Measurements from ENCODE around the gene PELI2.

- no peak for TF ChIP-seq CTCF (IDR thresholded peaks at IDR 0.05)
- TF ChIP-seq POLR2A (IDR thresholded peaks at IDR 0.05) = no peak
These were observed 170.9 kb downstream of the PELI2 start for GRCh38 chr14:56289155-56289554.

Data from testis (tissue), 2 donors.